Activated CD4-positive, alpha-beta T cell treated with anti-CD3 and anti-CD28 coated beads for 36 hours (primary cell): Measurements from ENCODE around the gene CSF1R. TPM values are rescaled to one million over a fixed set of nuclear protein-coding genes. Genes with fewer than 3 reads are reported as not detected.
A peak's percentile ranks its signal among the peaks of the same experiment; 100 is the strongest.

ENCODE experiments used
- ATAC-seq: fragments of 200-7000 bp; cut with Tn5 transposase; one replicate; pipeline ENCODE4 v1.10.0; 2021; ENCODE audit warnings: mild to moderate bottlenecking, moderate library complexity
- CTCF ChIA-PET: fragments of 350-600 bp; sonication (Branson Sonifier 250); formaldehyde crosslinking; loops from one replicate; lab custom pipeline; 2021; ENCODE audit warnings: antibody characterized with exemption; lab: Charles Lee
- POLR2A ChIA-PET: fragments of 350-600 bp; sonication (Branson Sonifier 250); formaldehyde crosslinking; loops from one replicate; lab custom pipeline; 2021; ENCODE audit warnings: antibody characterized with exemption, inconsistent platforms; lab: Charles Lee
- DNase-seq: peaks from one replicate; pipeline ENCODE4 v3.0.0-alpha.2; 2020
- H3K27ac Mint-ChIP-seq: one replicate; pipeline ENCODE4 v1.8.0; 2021; ENCODE audit warnings: mixed read lengths
- H3K27me3 Mint-ChIP-seq: one replicate; pipeline ENCODE4 v1.8.0; 2021; ENCODE audit warnings: mixed read lengths
- H3K36me3 Mint-ChIP-seq: one replicate; pipeline ENCODE4 v1.8.0; 2021; ENCODE audit warnings: low read depth, mixed read lengths
- H3K4me1 Mint-ChIP-seq: one replicate; pipeline ENCODE4 v1.8.0; 2021; ENCODE audit warnings: mixed read lengths
- H3K4me3 Mint-ChIP-seq: one replicate; pipeline ENCODE4 v1.8.0; 2021; ENCODE audit warnings: mild to moderate bottlenecking, moderate library complexity, mixed read lengths
- H3K9me3 Mint-ChIP-seq: one replicate; pipeline ENCODE4 v1.8.0; 2021; ENCODE audit warnings: low read depth, mixed read lengths
- intact Hi-C, 2 experiments: fragments of 100-400 bp; cut with DNase I in 1 of 2; cut with micrococcal nuclease in 1 of 2; formaldehyde crosslinking; loops; one replicate each; pipeline versions ENCODE4 v1.14.2 to v1.15.1; 2022 to 2024; cut with DNase I, micrococcal nuclease
- total RNA-seq, 2 experiments: library from RNA; stranded (reverse); gene quantifications; one replicate each; pipeline ENCODE4 v1.2.3, GENCODE V29; 2021

The CSF1R gene
- total RNA-seq, 2 experiments from 2014 or later: 0.41 to 0.76 TPM

- CTCF ChIA-PET: no interaction called here
- POLR2A ChIA-PET: no interaction called here
- Mint-ChIP-seq H3K4me3 (no peak overlapping the region), H3K4me1 (no peaks in the 10 kb centered on the region), H3K27ac (no peak overlapping the region), H3K36me3 (no peaks in the 10 kb centered on the region), H3K27me3 (no peaks in the 10 kb centered on the region), H3K9me3 (no peaks in the 10 kb centered on the region)
- ATAC-seq (no peak), DNase-seq (no peak)
- intact Hi-C loops: no loop called here
Measured at GRCh38 chr5:150126921-150127265, 40.5 kb upstream of the CSF1R start.

GRCh38 chr5:150126199-150126920, 40.0 kb upstream of the CSF1R start:
- POLR2A ChIA-PET: no interaction called here
- CTCF ChIA-PET: interaction anchor here (0.7 kb wide), 1 partner anchor 480 kb away, joined by 3 read pairs; no protein-coding TSS in a partner anchor
- no peak for ATAC-seq
- no peak for DNase-seq
- H3K4me3 Mint-ChIP-seq: no peak overlapping the region
- no peaks in the 10 kb centered on the region for H3K9me3 Mint-ChIP-seq
- no peaks in the 10 kb centered on the region for H3K4me1 Mint-ChIP-seq
- intact Hi-C loops: no loop called here
- H3K27ac Mint-ChIP-seq: no peak overlapping the region
- H3K36me3 Mint-ChIP-seq: no peaks in the 10 kb centered on the region
- no peaks in the 10 kb centered on the region for H3K27me3 Mint-ChIP-seq

GRCh38 chr5:150125334-150125733, 39.0 kb upstream of the CSF1R start:
- Mint-ChIP-seq H3K4me3 (no peak overlapping the region), H3K9me3 (no peaks in the 10 kb centered on the region), H3K27ac (no peak overlapping the region), H3K4me1 (no peaks in the 10 kb centered on the region), H3K27me3 (no peaks in the 10 kb centered on the region), H3K36me3 (no peaks in the 10 kb centered on the region)
- CTCF ChIA-PET: interaction anchor here (0.7 kb wide), 1 partner anchor 479 kb away, joined by 3 read pairs; no protein-coding TSS in a partner anchor
- POLR2A ChIA-PET: no interaction called here
- intact Hi-C loops: no loop called here
- DNase-seq (no peak), ATAC-seq (no peak)

DNA sequence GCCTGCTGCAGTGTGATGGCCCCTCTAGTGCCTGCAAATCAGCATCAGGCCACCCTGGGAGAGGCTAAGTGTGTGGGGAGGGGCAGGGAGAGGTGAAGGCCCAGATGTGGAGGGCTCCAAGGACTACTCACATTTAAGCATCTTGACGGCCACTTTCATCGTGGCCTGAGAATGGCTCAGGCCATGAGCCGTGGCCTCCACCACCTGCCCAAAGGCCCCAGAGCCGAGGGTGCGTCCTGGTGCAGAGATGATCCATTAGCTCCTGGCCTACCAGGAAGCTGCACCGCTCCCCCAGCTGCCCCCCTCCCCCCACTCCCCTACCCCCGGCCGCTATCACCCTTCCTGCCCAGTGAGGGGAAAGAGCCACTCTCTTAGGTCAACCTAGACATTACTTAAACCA, 38.2 kb upstream of the CSF1R start:
- Mint-ChIP-seq H3K27me3 (no peaks in the 10 kb centered on the region), H3K36me3 (no peaks in the 10 kb centered on the region), H3K9me3 (no peaks in the 10 kb centered on the region), H3K4me1 (no peaks in the 10 kb centered on the region), H3K4me3 (no peak overlapping the region), H3K27ac (no peak overlapping the region)
- POLR2A ChIA-PET: no interaction called here
- intact Hi-C loops: loop anchor here in 1 of 2 experiments (5.0 kb wide), 1 partner anchor 122 kb away; the partner anchor contains the start of genes HMGXB3 and TIGD6
- CTCF ChIA-PET: no interaction called here
- no peak for DNase-seq
- no peak for ATAC-seq

DNA sequence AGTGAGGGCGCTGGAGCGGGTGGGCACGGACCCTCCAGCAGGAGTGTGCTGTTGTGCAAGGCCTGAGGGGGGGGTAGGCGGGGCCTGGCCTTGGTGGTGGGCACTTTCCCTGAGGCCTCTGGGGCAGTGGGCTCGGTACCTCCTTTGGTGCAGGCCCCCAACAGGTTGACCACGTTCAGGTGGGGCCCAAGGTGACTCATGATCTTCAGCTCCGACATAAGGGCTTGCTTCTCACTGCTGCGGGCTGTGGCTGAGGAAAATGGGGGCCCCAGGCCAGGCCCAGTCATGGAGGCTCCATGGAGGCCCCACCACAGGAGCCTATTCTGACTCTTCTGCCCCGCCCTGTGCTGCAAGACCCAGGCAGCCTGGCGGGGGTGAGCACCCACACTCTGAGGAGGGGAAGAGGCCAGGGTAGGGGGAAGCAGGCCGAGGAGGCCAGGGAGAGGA, 37.8 kb upstream of the CSF1R start:
- Mint-ChIP-seq H3K4me3 (no peak overlapping the region), H3K36me3 (no peaks in the 10 kb centered on the region), H3K4me1 (no peaks in the 10 kb centered on the region), H3K27ac (no peak overlapping the region), H3K27me3 (no peaks in the 10 kb centered on the region), H3K9me3 (no peaks in the 10 kb centered on the region)
- ATAC-seq: no peak
- POLR2A ChIA-PET: no interaction called here
- CTCF ChIA-PET: interaction anchor here (0.6 kb wide), 1 partner anchor 237 kb away, joined by 3 read pairs; no protein-coding TSS in a partner anchor
- intact Hi-C loops: loop anchor here in 1 of 2 experiments (5.0 kb wide), 1 partner anchor 122 kb away; the partner anchor contains the start of genes HMGXB3 and TIGD6
- DNase-seq: no peak

DNA sequence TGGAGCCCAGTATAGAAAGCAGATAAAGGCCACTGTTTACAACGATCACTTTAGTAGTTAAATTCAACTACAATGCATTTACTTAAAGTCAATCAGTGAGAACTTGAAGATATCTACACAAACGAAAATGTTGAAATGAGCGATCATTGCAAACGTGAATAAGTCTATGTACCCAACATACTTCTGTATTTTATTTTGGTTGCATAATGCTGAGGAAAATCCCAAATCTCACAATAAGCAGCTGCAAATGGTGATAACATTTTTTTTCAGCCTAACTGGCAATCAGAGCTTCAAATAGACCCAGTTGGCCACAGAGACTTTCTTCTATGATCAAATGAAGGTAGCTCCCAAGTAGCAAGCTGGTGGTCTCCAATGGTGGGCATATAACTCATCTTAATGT, 37.2 kb upstream of the CSF1R start:
- Mint-ChIP-seq H3K4me1 (no peaks in the 10 kb centered on the region), H3K4me3 (no peak overlapping the region), H3K9me3 (no peaks in the 10 kb centered on the region), H3K27ac (no peak overlapping the region), H3K27me3 (no peaks in the 10 kb centered on the region), H3K36me3 (no peaks in the 10 kb centered on the region)
- CTCF ChIA-PET: interaction anchor here (0.6 kb wide), 1 partner anchor 238 kb away, joined by 3 read pairs; no protein-coding TSS in a partner anchor
- DNase-seq: no peak
- POLR2A ChIA-PET: no interaction called here
- ATAC-seq: no peak
- intact Hi-C loops: loop anchor here in 1 of 2 experiments (5.0 kb wide), 1 partner anchor 121 kb away; the partner anchor contains the start of genes HMGXB3 and TIGD6

DNA sequence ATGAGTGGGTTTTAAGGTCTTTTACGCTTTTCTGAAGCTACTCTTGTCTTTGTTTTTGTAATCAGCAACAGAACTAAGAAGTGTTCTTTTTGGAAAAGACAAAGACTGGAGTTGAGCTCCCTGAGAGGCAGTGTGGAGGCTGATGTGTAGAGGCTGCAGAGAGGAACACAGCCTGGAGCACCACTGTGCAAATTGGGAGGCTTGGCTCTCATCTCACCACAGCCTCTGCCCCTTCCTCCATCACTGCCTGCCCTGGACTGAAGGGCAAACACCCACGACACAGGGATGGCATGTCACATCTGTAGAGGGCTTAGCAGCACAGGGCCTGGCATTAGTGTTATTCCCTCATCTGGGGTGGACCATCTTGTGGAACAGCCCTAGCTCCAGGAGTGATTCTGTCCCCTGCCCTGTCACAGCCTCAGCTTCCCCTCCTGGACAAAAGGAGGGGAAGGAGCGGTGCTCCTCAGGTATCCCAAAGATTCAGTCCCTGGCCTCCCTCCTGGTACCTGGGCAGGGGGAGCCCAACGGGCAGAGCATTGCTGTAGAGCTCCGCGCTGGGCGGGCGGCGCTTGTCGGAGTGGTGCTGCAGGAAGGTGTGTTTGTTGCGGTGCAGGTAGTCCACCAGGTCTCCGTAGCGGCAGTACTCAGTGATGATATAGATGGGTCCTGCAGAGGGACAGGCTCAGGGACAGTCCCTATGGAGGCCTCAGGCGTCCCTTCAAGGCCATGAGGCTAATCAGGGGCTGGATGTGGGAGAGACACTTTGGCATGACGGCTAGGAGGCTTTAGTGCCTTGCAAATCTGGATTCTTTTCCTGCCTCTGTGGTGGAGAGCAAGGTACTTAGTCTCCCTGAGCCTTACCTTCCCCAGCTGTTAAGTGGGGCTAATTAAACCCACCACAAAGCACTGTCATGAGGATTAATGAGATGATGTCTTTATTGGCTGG, 36.5 kb upstream of the CSF1R start:
- no peak for ATAC-seq
- Mint-ChIP-seq H3K36me3 (no peaks in the 10 kb centered on the region), H3K9me3 (no peaks in the 10 kb centered on the region), H3K4me3 (no peak overlapping the region), H3K27me3 (no peaks in the 10 kb centered on the region), H3K27ac (no peak overlapping the region), H3K4me1 (no peaks in the 10 kb centered on the region)
- intact Hi-C loops: loop anchor here in 1 of 2 experiments (5.0 kb wide), 1 partner anchor 121 kb away; the partner anchor contains the start of genes HMGXB3 and TIGD6
- CTCF ChIA-PET: interaction anchor here (0.7 to 1.4 kb wide), 3 partner anchors 8 to 291 kb away, joined by 3 to 4 read pairs (median 3); no protein-coding TSS in a partner anchor
- no peak for DNase-seq
- POLR2A ChIA-PET: no interaction called here

- Mint-ChIP-seq H3K4me1 (no peaks in the 10 kb centered on the region), H3K4me3 (no peak overlapping the region), H3K36me3 (no peaks in the 10 kb centered on the region), H3K27ac (no peak overlapping the region), H3K9me3 (no peaks in the 10 kb centered on the region), H3K27me3 (no peaks in the 10 kb centered on the region)
- CTCF ChIA-PET: interaction anchor here (0.7 to 1.4 kb wide), 4 partner anchors 9 to 290 kb away, joined by 3 to 4 read pairs (median 3); no protein-coding TSS in a partner anchor
- peak; percentile 68 for DNase-seq
- ATAC-seq: peak; percentile 93
- POLR2A ChIA-PET: no interaction called here
- intact Hi-C loops: loop anchor here in 1 of 2 experiments (5.0 kb wide), 1 partner anchor 120 kb away; the partner anchor contains the start of genes HMGXB3 and TIGD6
Measured at GRCh38 chr5:150122158-150122510, 35.8 kb upstream of the CSF1R start.

DNA sequence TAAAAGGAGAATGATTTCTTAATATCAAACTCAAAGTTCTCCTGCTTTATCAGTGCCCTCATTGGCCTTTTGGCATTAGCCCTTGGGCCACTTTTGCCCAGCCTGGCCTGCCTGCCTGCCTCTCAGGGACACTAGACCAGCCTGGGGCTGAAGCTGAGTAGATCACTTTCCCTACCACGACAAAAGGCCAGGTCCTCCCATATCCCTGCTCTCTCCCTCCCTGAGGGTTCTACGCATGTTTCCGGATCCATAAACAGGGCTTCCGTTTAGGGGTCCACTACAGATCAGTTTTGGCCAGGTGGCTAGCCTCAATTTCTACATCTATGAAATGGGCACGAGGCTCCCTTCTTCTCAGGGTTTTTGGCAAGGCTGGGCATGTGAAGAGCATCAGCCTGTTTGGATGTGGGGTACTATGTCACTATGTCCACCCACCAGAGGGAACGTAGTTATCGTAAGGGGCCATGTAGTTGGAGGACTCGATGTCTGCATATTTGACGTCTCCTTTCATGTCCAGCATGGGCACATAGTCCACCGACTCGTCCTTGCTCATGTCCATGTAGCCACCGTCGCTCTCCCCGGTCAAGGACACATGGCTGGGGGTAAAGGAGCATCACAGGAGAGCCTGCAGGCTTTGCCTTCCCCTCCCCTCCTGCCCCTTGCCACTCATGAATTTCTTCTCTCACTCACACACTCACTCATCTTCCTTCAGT, 35.2 kb upstream of the CSF1R start:
- CTCF ChIA-PET: interaction anchor here (0.7 to 1.4 kb wide), 5 partner anchors 10 to 117 kb away, joined by 3 to 4 read pairs (median 3); no protein-coding TSS in a partner anchor
- Mint-ChIP-seq H3K4me3 (no peak overlapping the region), H3K27ac (no peak overlapping the region), H3K9me3 (no peaks in the 10 kb centered on the region), H3K36me3 (no peaks in the 10 kb centered on the region), H3K4me1 (no peaks in the 10 kb centered on the region), H3K27me3 (no peaks in the 10 kb centered on the region)
- ATAC-seq (no peak), DNase-seq (no peak)
- intact Hi-C loops: loop anchor here in 1 of 2 experiments (5.0 kb wide), 1 partner anchor 119 kb away; the partner anchor contains the start of genes HMGXB3 and TIGD6
- POLR2A ChIA-PET: no interaction called here

- ChIA-PET CTCF (interaction anchor here (0.6 to 1.1 kb wide), 4 partner anchors 14 to 367 kb away, joined by 3 to 4 read pairs (median 3); no protein-coding TSS in a partner anchor), POLR2A (no interaction called here)
- intact Hi-C loops: loop anchor here in 1 of 2 experiments (5.0 kb wide), 1 partner anchor 119 kb away; the partner anchor contains the start of genes HMGXB3 and TIGD6
- no peak overlapping the region for H3K4me3 Mint-ChIP-seq
- H3K9me3 Mint-ChIP-seq: no peaks in the 10 kb centered on the region
- H3K36me3 Mint-ChIP-seq: no peaks in the 10 kb centered on the region
- no peaks in the 10 kb centered on the region for H3K4me1 Mint-ChIP-seq
- H3K27me3 Mint-ChIP-seq: no peaks in the 10 kb centered on the region
- DNase-seq: no peak
- no peak for ATAC-seq
- no peak overlapping the region for H3K27ac Mint-ChIP-seq
Measured at GRCh38 chr5:150120617-150121447, 34.5 kb upstream of the CSF1R start.
